ENCODE data around the gene GOLGA6L7. TPM values are rescaled to one million over a fixed set of nuclear protein-coding genes. Genes with fewer than 3 reads are reported as not detected.

Gene GOLGA6L7
- total and polyA plus RNA-seq, 2 of the 13 experiments (the other 11 are each of a cell fraction or from before 2014, with no cell fraction given) = not detected

DNA sequence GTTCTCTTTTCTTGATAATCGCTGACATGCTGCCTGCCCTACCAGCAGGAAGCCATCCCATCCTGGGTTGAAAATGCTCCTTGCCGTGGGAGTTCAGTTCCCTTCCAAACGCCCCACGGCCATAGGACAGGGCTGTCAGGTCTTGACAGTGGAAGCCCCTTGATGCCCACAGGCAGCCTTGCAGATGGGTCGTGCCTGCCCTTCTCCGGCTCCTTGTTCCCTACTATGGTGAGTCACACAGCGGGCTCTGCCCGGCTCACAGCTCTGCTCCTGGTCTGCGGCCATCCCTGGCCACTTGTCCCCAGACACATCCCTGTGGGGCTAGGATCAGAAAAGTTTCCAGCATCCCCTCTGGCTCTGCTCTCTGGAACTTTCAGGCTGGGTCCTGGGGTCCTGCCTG is 31.1 kb upstream of the GOLGA6L7 start (continued):
- TF ChIP-seq, protein P1, sequence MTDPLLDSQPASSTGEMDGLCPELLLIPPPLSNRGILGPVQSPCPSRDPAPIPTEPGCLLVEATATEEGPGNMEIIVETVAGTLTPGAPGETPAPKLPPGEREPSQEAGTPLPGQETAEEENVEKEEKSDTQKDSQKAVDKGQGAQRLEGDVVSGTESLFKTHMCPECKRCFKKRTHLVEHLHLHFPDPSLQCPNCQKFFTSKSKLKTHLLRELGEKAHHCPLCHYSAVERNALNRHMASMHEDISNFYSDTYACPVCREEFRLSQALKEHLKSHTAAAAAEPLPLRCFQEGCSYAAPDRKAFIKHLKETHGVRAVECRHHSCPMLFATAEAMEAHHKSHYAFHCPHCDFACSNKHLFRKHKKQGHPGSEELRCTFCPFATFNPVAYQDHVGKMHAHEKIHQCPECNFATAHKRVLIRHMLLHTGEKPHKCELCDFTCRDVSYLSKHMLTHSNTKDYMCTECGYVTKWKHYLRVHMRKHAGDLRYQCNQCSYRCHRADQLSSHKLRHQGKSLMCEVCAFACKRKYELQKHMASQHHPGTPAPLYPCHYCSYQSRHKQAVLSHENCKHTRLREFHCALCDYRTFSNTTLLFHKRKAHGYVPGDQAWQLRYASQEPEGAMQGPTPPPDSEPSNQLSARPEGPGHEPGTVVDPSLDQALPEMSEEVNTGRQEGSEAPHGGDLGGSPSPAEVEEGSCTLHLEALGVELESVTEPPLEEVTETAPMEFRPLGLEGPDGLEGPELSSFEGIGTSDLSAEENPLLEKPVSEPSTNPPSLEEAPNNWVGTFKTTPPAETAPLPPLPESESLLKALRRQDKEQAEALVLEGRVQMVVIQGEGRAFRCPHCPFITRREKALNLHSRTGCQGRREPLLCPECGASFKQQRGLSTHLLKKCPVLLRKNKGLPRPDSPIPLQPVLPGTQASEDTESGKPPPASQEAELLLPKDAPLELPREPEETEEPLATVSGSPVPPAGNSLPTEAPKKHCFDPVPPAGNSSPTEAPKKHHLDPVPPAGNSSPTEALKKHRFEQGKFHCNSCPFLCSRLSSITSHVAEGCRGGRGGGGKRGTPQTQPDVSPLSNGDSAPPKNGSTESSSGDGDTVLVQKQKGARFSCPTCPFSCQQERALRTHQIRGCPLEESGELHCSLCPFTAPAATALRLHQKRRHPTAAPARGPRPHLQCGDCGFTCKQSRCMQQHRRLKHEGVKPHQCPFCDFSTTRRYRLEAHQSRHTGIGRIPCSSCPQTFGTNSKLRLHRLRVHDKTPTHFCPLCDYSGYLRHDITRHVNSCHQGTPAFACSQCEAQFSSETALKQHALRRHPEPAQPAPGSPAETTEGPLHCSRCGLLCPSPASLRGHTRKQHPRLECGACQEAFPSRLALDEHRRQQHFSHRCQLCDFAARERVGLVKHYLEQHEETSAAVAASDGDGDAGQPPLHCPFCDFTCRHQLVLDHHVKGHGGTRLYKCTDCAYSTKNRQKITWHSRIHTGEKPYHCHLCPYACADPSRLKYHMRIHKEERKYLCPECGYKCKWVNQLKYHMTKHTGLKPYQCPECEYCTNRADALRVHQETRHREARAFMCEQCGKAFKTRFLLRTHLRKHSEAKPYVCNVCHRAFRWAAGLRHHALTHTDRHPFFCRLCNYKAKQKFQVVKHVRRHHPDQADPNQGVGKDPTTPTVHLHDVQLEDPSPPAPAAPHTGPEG (CRISPR knock-in tag; IDR thresholded peaks at IDR 0.05) = no peak
- TF ChIP-seq HDAC1 (CRISPR knock-in tag; IDR thresholded peaks at IDR 0.05) (no peak), RARA (CRISPR knock-in tag; IDR thresholded peaks at IDR 0.05) (no peak)

DNA sequence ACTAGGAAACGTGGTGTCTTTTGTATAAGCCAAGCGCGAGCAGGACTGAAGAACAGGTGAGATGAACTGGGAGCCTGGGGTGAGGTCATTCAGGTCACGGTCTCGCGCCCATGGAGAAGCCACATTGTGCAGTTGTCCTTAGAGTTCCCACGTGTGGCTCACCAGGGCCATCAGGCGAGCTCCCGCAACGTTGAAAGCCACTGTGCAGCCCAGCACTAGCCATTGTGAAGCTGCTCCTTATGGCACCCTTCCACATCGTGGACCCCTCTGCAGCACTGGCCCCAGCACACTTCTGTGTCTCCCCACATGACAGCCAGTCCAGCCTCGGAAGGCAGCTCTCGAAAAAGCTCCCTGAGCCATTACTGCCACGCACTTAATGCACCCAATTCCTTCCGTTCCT is 29.8 kb upstream of the GOLGA6L7 start:
- Histone ChIP-seq H3K9me3 (ENCODE audit: low read length) (no peaks in the 10 kb centered on the region), H3K27ac (ENCODE audit: extremely low read length, insufficient read depth, low read length) (no peak overlapping the region), H3K36me3 (replicated peaks in 1 of 2; ENCODE audit: control insufficient read depth in 1 of 2, insufficient read depth in 2 of 2, low read length in 2 of 2) (no peaks in the 10 kb centered on the region), H3K4me1 (ENCODE audit: insufficient read depth, low read length) (peaks cover 25% of the 10 kb centered on the region), H2AFZ (ENCODE audit: low read length) (no peak overlapping the region), H3K27me3 (ENCODE audit: control insufficient read depth in 1 of 2, insufficient read depth in 2 of 2, low read length in 2 of 2) (no peaks in the 10 kb centered on the region), H3K4me3 (replicated peaks in 1 of 3; ENCODE audit: insufficient read depth in 1 of 3, low read depth in 2 of 3, low read length in 3 of 3) (no peak overlapping the region), H3K4me2 (ENCODE audit: low read depth, low read length) (no peak overlapping the region), H3K79me2 (ENCODE audit: insufficient read depth, low read length) (no peaks in the 10 kb centered on the region), H4K20me1 (ENCODE audit: insufficient read depth, low read length) (no peaks in the 10 kb centered on the region), H3K9ac (ENCODE audit: insufficient read depth, low read depth, low read length) (no peak overlapping the region)
- DNase-seq (ENCODE audit: low spot score) (no peak), FAIRE-seq (no peak), ATAC-seq (no peak)
- 61% methylated on average over 8 of the region's 15 CpGs for WGBS (ENCODE audit: low lambda C conversion rate)
- intact Hi-C loops (cut with micrococcal nuclease; ENCODE audit: unreplicated experiment) (no loop called here), in situ Hi-C loops (cut with HindIII; ENCODE audit: extremely low pct_ligation_motif_present, low pct_unique_long_range_greater_than_20kb) (no loop called here)
- CTCF ChIA-PET (ENCODE audit: low intra/inter-chr PET ratio, low total read pairs) = no interaction called here
- no TSS peak for BruUV-seq (replicated peaks)
- TF ChIP-seq ZNF282 (IDR thresholded peaks at IDR 0.05; ENCODE audit: partially characterized antibody) = no peak
- POLR2A ChIA-PET = no interaction called here

Data from HepG2 (cell line).